Esophagus squamous epithelium (tissue), 4 donors: ENCODE results near the gene FLT1.

Source experiments
- POLR2A ChIP-seq, 4 donors: fragments of 450-650 bp; IDR thresholded peaks; one replicate each; pipeline ENCODE4 v1.6.1; 2017; ENCODE audit warnings: antibody characterized with exemption in 4 of 4, mild to moderate bottlenecking in 4 of 4, moderate library complexity in 3 of 4
- TF ChIP-seq, protein P1 (sequence below), 6 experiments: fragments of 450-650 bp in 4 of 6; fragments of 200-600 bp in 2 of 6; sonication (generic) in 2 of 6; IDR thresholded peaks; one replicate each; pipeline ENCODE4 v1.5.1; 2016 to 2019; ENCODE audit warnings: antibody characterized with exemption in 6 of 6, mild to moderate bottlenecking in 4 of 6, moderate library complexity in 4 of 6

DNA sequence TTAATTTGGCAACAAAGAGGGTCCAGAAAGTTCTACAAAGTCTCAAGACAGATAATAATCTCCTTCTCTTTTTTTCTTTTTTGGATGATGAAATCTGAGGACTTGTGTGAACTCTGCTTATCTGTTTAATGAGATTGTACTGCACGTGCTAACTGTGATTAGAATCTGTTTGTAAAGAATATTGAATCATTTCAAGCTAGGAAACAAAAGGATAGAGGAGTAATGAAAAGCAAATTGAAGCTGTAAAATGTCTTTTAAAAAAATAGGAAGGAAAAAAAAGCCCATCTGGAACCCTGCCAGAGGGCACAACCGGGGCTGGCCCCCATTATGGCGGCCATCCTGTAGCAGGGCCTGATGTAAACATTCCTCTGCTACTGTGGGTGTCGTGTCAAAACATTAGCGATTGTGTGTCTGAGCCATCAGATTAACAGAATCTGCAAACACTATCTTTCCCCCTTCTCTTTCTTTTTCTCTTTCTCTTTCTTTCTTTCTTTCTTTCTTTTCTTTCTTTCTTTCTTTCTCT lies 83.0 kb downstream of the FLT1 start:
- TF ChIP-seq, protein P1, sequence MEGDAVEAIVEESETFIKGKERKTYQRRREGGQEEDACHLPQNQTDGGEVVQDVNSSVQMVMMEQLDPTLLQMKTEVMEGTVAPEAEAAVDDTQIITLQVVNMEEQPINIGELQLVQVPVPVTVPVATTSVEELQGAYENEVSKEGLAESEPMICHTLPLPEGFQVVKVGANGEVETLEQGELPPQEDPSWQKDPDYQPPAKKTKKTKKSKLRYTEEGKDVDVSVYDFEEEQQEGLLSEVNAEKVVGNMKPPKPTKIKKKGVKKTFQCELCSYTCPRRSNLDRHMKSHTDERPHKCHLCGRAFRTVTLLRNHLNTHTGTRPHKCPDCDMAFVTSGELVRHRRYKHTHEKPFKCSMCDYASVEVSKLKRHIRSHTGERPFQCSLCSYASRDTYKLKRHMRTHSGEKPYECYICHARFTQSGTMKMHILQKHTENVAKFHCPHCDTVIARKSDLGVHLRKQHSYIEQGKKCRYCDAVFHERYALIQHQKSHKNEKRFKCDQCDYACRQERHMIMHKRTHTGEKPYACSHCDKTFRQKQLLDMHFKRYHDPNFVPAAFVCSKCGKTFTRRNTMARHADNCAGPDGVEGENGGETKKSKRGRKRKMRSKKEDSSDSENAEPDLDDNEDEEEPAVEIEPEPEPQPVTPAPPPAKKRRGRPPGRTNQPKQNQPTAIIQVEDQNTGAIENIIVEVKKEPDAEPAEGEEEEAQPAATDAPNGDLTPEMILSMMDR (IDR thresholded peaks at IDR 0.05), result no peak
- TF ChIP-seq POLR2A (IDR thresholded peaks at IDR 0.05), result no peak
